SK-N-SH (cell line): ENCODE data around the gene HELB. TPM values are rescaled to one million over a fixed set of nuclear protein-coding genes. Genes with fewer than 3 reads are reported as not detected.

Experiments used
- CTCF ChIA-PET: fragments of 300-600, 350-600 bp; formaldehyde crosslinking; extraction: SDS; loops from one replicate; lab custom pipeline; 2021; lab: Yijun Ruan, JAX
- POLR2A ChIA-PET: fragments of 350-600 bp; sonication (Branson Sonifier 250); formaldehyde crosslinking; extraction: SDS; loops from one replicate; lab custom pipeline; 2020; ENCODE audit warnings: antibody characterized with exemption, inconsistent platforms; lab: Yijun Ruan, JAX
- DNase-seq: peaks from one replicate; pipeline ENCODE4 v3.0.0; 2012
- H2AFZ ChIP-seq: fragments of 200-600 bp; sonication (generic); 2 replicates; pipeline ENCODE4 v1.8.1; 2016; ENCODE audit warnings: antibody characterized with exemption, mild to moderate bottlenecking, low read depth
- H3F3A ChIP-seq: fragments of 200-600 bp; sonication (generic); replicated peaks from 2 replicates; pipeline ENCODE3; 2016; ENCODE audit warnings: antibody characterized with exemption, mild to moderate bottlenecking; ENCODE audit not compliant: insufficient read depth
- H3K27ac ChIP-seq, 2 experiments: fragments of 200-500 bp in 1 of 2; fragments of 200-600 bp in 1 of 2; sonication (Bioruptor generic) in 1 of 2; sonication (generic), shearing (Covaris generic) in 1 of 2; 2 replicates each; pipeline versions ENCODE4 v1.5.1 to v1.6.1; 2014 to 2016; ENCODE audit warnings: low read depth in 2 of 2, inconsistent platforms in 1 of 2, low read length in 1 of 2, mild to moderate bottlenecking in 1 of 2, mixed read lengths in 1 of 2
- H3K27me3 ChIP-seq: fragments of 200-600 bp; sonication (generic), shearing (Covaris generic); 2 replicates; pipeline ENCODE4 v1.6.1; 2016; ENCODE audit warnings: mixed run types; ENCODE audit not compliant: insufficient read depth
- H3K36me3 ChIP-seq, 2 experiments: fragments of 200-500 bp in 1 of 2; fragments of 200-600 bp in 1 of 2; sonication (Bioruptor generic) in 1 of 2; sonication (generic) in 1 of 2; replicated peaks in 1 of 2; 2 replicates each; pipeline versions ENCODE3 to v1.5.1; 2014 to 2016; ENCODE audit warnings: low read length in 1 of 2, mild to moderate bottlenecking in 1 of 2; ENCODE audit not compliant: insufficient read depth in 2 of 2, control insufficient read depth in 1 of 2
- H3K4me1 ChIP-seq, 2 experiments: fragments of 200-500 bp in 1 of 2; fragments of 200-600 bp in 1 of 2; sonication (Bioruptor generic) in 1 of 2; sonication (generic), shearing (Covaris generic) in 1 of 2; 2 replicates each; pipeline versions ENCODE4 v1.5.1 to v1.6.1; 2014 to 2016; ENCODE audit warnings: low read depth in 1 of 2, low read length in 1 of 2, mixed run types in 1 of 2; ENCODE audit not compliant: insufficient read depth in 2 of 2, control insufficient read depth in 1 of 2
- H3K4me2 ChIP-seq: fragments of 200-600 bp; sonication (generic), shearing (Covaris generic); 2 replicates; pipeline ENCODE4 v1.6.1; 2017; ENCODE audit warnings: mixed run types
- H3K4me3 ChIP-seq, 2 experiments: fragments of 200-500 bp in 1 of 2; fragments of 200-600 bp in 1 of 2; sonication (Bioruptor generic) in 1 of 2; sonication (generic), shearing (Covaris generic) in 1 of 2; 2 replicates each; pipeline versions ENCODE4 v1.5.1 to v1.8.1; 2014 to 2016; ENCODE audit warnings: low read depth in 2 of 2, inconsistent platforms in 1 of 2, low read length in 1 of 2, mild to moderate bottlenecking in 1 of 2, mixed read lengths in 1 of 2, moderate library complexity in 1 of 2
- H3K79me2 ChIP-seq: fragments of 200-600 bp; sonication (generic); 2 replicates; pipeline ENCODE4 v1.8.1; 2017; ENCODE audit warnings: mild to moderate bottlenecking; ENCODE audit not compliant: insufficient read depth
- H3K9ac ChIP-seq: fragments of 200-600 bp; sonication (generic); 2 replicates; pipeline ENCODE4 v1.6.1; 2017; ENCODE audit warnings: mixed run types
- H3K9me2 ChIP-seq: fragments of 200-600 bp; sonication (generic); 2 replicates; pipeline ENCODE4 v1.6.1; 2017; ENCODE audit warnings: mixed run types
- H3K9me3 ChIP-seq: fragments of 200-600 bp; sonication (generic); 2 replicates; pipeline ENCODE4 v1.6.1; 2017; ENCODE audit warnings: mixed run types, mild to moderate bottlenecking, moderate library complexity
- H4K20me1 ChIP-seq: fragments of 200-600 bp; sonication (generic); 2 replicates; pipeline ENCODE4 v1.6.1; 2017; ENCODE audit warnings: mild to moderate bottlenecking, mixed run types; ENCODE audit not compliant: insufficient read depth
- EZH2phosphoT487 ChIP-seq: fragments of 200-600 bp; sonication (generic); IDR thresholded peaks from 2 replicates; pipeline ENCODE4 v1.6.1; 2017; ENCODE audit warnings: low read depth, mixed run types, mild to moderate bottlenecking, antibody characterized with exemption, moderate library complexity, borderline replicate concordance
- FOXM1 ChIP-seq: IDR thresholded peaks from 2 replicates; pipeline ENCODE4 v1.4.0; 2012; ENCODE audit warnings: low read depth, mild to moderate bottlenecking
- TAF1 ChIP-seq: IDR thresholded peaks from 2 replicates; pipeline ENCODE4 v1.6.1; 2012; ENCODE audit warnings: low read depth, mild to moderate bottlenecking, low read length, moderate library complexity, borderline replicate concordance
- YY1 ChIP-seq: IDR thresholded peaks from 2 replicates; pipeline ENCODE4 v1.4.0; 2012; ENCODE audit warnings: low read depth, mild to moderate bottlenecking
- WGBS: methylation state at CpG from one replicate; pipeline ENCODE4 v1.1.6; 2017; ENCODE audit warnings: low lambda C conversion rate; 5-methylcytosine and 5-hydroxymethylcytosine counted together
- polyA plus RNA-seq, 3 experiments: library from polyadenylated mRNA; depleted of rRNA; stranded (reverse); fragments of >200 nt; gene quantifications; 2 replicates each; pipeline ENCODE4 v1.2.3, GENCODE V29; 2012

Gene HELB
- polyA plus RNA-seq, 1 of the 3 experiments (the other 2 are of a cell fraction): 0.38 TPM

DNA sequence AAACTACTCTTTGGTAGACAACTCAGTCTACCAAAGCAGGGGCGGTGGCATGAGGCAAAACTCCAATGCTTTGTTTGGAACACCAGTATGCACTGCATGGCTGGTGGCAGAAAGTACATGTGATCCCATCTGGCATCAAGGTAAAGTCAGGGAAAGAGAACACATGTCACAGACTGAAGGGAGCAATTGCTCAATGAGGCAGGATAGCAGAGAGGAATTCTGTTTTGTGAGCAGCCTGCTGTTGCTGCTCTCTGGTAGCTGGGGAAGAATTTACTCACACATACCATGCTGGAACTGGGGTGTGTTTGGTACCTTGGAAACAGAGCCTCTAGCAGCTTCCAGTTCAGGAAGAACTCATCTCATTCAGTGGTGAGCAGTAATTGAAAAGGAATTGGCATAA is 84.8 kb downstream of the HELB start:
- TF ChIP-seq FOXM1: no peak
- TF ChIP-seq EZH2phosphoT487: no peak
- no peak for TF ChIP-seq TAF1
- no peak for TF ChIP-seq YY1
- H3K4me2 ChIP-seq: no peak overlapping the region
- no peaks in the 10 kb centered on the region for H3K79me2 ChIP-seq
- ChIA-PET CTCF (no interaction called here), POLR2A (no interaction called here)
- H3K36me3 ChIP-seq: no peaks in the 10 kb centered on the region
- no peaks in the 10 kb centered on the region for H3K4me1 ChIP-seq
- no peaks in the 10 kb centered on the region for H3K9me2 ChIP-seq
- H3F3A ChIP-seq: no peaks in the 10 kb centered on the region
- H3K27me3 ChIP-seq: no peaks in the 10 kb centered on the region; the same call in 1 of the 2 replicates
- H3K9ac ChIP-seq: no peak overlapping the region
- no peaks in the 10 kb centered on the region for H4K20me1 ChIP-seq
- WGBS: 58% methylated on average over 1 of the region's 1 CpG
- H2AFZ ChIP-seq: no peak overlapping the region
- no peak overlapping the region for H3K27ac ChIP-seq
- DNase-seq: no peak
- no peaks in the 10 kb centered on the region for H3K9me3 ChIP-seq
- no peak overlapping the region for H3K4me3 ChIP-seq

Other genes with a start within 250 kb of the HELB start
- gene LLPH, start 171.7 kb upstream of the HELB start, polyA plus RNA-seq (2012; rRNA removed): 7.4 and 9.1 TPM in 2 replicates
- gene TMBIM4, start 132.5 kb upstream of the HELB start, polyA plus RNA-seq (2012; rRNA removed): 68.5 and 94.6 TPM in 2 replicates
- not detected in 2 replicates for gene IRAK3, start 113.3 kb upstream of the HELB start, polyA plus RNA-seq (2012; rRNA removed)